HG02884 (cell line): ENCODE measurements around the gene MGAM2.

Source experiments
- ATAC-seq: cut with Tn5 transposase; IDR thresholded peaks from one replicate; pipeline ENCODE4 v1.9.1; 2021; ENCODE audit warnings: mild to moderate bottlenecking, moderate library complexity; ENCODE audit not compliant: unreplicated experiment

The MGAM2 gene

GRCh38 chr7:142174441-142174840, 62.9 kb downstream of the MGAM2 start:
- no peak for ATAC-seq

GRCh38 chr7:142175594-142175993, 64.1 kb downstream of the MGAM2 start:
- no peak for ATAC-seq

- ATAC-seq, result no peak
These were observed 65.4 kb downstream of the MGAM2 start for GRCh38 chr7:142176901-142177300.

GRCh38 chr7:142177869-142178268, 66.4 kb downstream of the MGAM2 start:
- no peak for ATAC-seq

GRCh38 chr7:142180426-142180825, 68.9 kb downstream of the MGAM2 start:
- ATAC-seq, result no peak

GRCh38 chr7:142181211-142181610, 69.7 kb downstream of the MGAM2 start:
- no peak for ATAC-seq

GRCh38 chr7:142181966-142182365, 70.4 kb downstream of the MGAM2 start:
- no peak for ATAC-seq

- ATAC-seq, result no peak
These were observed 73.6 kb downstream of the MGAM2 start for GRCh38 chr7:142185069-142185468.

- no peak for ATAC-seq
These were observed 74.3 kb downstream of the MGAM2 start for GRCh38 chr7:142185801-142186200.

GRCh38 chr7:142188154-142188553, 76.6 kb downstream of the MGAM2 start:
- no peak for ATAC-seq

GRCh38 chr7:142188846-142189245, 77.3 kb downstream of the MGAM2 start:
- no peak for ATAC-seq

- no peak for ATAC-seq
These were observed 82.7 kb downstream of the MGAM2 start for GRCh38 chr7:142194201-142194600.

GRCh38 chr7:142196066-142196840, 84.7 kb downstream of the MGAM2 start:
- ATAC-seq, result no peak

- no peak for ATAC-seq
These were observed 88.7 kb downstream of the MGAM2 start for GRCh38 chr7:142200206-142200605.

GRCh38 chr7:142228537-142229104, 117.1 kb downstream of the MGAM2 start:
- no peak for ATAC-seq

- ATAC-seq, result no peak
These were observed 120.2 kb downstream of the MGAM2 start for GRCh38 chr7:142231716-142232115.

GRCh38 chr7:142240546-142240945, 129.0 kb downstream of the MGAM2 start:
- ATAC-seq, result no peak

- no peak for ATAC-seq
These were observed 132.3 kb downstream of the MGAM2 start for GRCh38 chr7:142243823-142244222.

GRCh38 chr7:142248166-142249160, 136.9 kb downstream of the MGAM2 start:
- no peak for ATAC-seq

GRCh38 chr7:142249918-142250317, 138.4 kb downstream of the MGAM2 start:
- no peak for ATAC-seq

- ATAC-seq, result no peak
These were observed 139.2 kb downstream of the MGAM2 start for GRCh38 chr7:142250705-142251104.
